GM23338 (cell line): ENCODE measurements around the gene DMGDH. TPM values are rescaled to one million over a fixed set of nuclear protein-coding genes. Genes with fewer than 3 reads are reported as not detected.
A peak's percentile ranks its signal among the peaks of the same experiment; 100 is the strongest.

Experiments used
- ATAC-seq: fragments of 200-7000 bp; cut with Tn5 transposase; 3 replicates; pipeline ENCODE4 v1.9.1; 2020
- DNase-seq: peaks from one replicate; pipeline ENCODE4 v3.0.0-alpha.2; 2015; ENCODE audit warnings: low spot score
- H2AFZ ChIP-seq: fragments of 200-600 bp; sonication (generic); 2 replicates; pipeline ENCODE4 v1.8.0; 2016; ENCODE audit warnings: antibody characterized with exemption, mild to moderate bottlenecking, moderate library complexity
- H3F3A ChIP-seq: fragments of 200-600 bp; sonication (generic); replicated peaks from 2 replicates; pipeline ENCODE4 v1.8.0; 2017; ENCODE audit warnings: antibody characterized with exemption, mixed run types, low read depth
- H3K27ac ChIP-seq: fragments of 200-600 bp; sonication (generic); 2 replicates; pipeline ENCODE4 v1.6.1; 2016; ENCODE audit warnings: low read depth
- H3K27me3 ChIP-seq: fragments of 200-600 bp; sonication (generic); 2 replicates; pipeline ENCODE4 v1.8.0; 2016; ENCODE audit warnings: mild to moderate bottlenecking, mixed run types, moderate library complexity; ENCODE audit not compliant: insufficient read depth
- H3K36me3 ChIP-seq: fragments of 200-600 bp; sonication (generic); 2 replicates; pipeline ENCODE4 v1.8.0; 2016; ENCODE audit warnings: mild to moderate bottlenecking; ENCODE audit not compliant: insufficient read depth
- H3K4me1 ChIP-seq: fragments of 200-600 bp; sonication (generic); 2 replicates; pipeline ENCODE4 v1.8.0; 2016; ENCODE audit warnings: mild to moderate bottlenecking, moderate library complexity; ENCODE audit not compliant: insufficient read depth
- H3K4me2 ChIP-seq: fragments of 200-600 bp; sonication (generic); 2 replicates; pipeline ENCODE4 v1.7.1; 2017; ENCODE audit warnings: mixed run types
- H3K4me3 ChIP-seq: fragments of 200-600 bp; sonication (generic); 2 replicates; pipeline ENCODE4 v1.6.1; 2016; ENCODE audit warnings: mixed run types
- H3K79me2 ChIP-seq: fragments of 200-600 bp; sonication (generic); replicated peaks from 2 replicates; pipeline ENCODE4 v1.8.0; 2017; ENCODE audit warnings: mild to moderate bottlenecking; ENCODE audit not compliant: insufficient read depth
- H3K9me2 ChIP-seq: fragments of 200-600 bp; sonication (generic); 2 replicates; pipeline ENCODE4 v1.8.0; 2017; ENCODE audit not compliant: insufficient read depth
- H4K20me1 ChIP-seq: fragments of 200-600 bp; sonication (generic); replicated peaks from 2 replicates; pipeline ENCODE4 v1.8.0; 2017; ENCODE audit warnings: mild to moderate bottlenecking; ENCODE audit not compliant: insufficient read depth
- H3K27ac Mint-ChIP-seq: 2 replicates; pipeline ENCODE4 v1.8.0; 2020; ENCODE audit warnings: inconsistent platforms, mild to moderate bottlenecking, moderate library complexity, mixed read lengths
- H3K27me3 Mint-ChIP-seq: 3 replicates; pipeline ENCODE4 v1.8.0; 2022; ENCODE audit warnings: low read depth, mild to moderate bottlenecking, moderate library complexity, mixed read lengths, inconsistent platforms; ENCODE audit not compliant: insufficient read depth, poor library complexity
- H3K36me3 Mint-ChIP-seq: 3 replicates; pipeline ENCODE4 v1.8.0; 2021; ENCODE audit warnings: low read depth, mild to moderate bottlenecking, inconsistent platforms, moderate library complexity, mixed read lengths
- H3K4me1 Mint-ChIP-seq: 3 replicates; pipeline ENCODE4 v1.8.0; 2020; ENCODE audit warnings: mild to moderate bottlenecking, inconsistent platforms, mixed read lengths
- H3K4me3 Mint-ChIP-seq: 3 replicates; pipeline ENCODE4 v1.8.0; 2021; ENCODE audit warnings: moderate library complexity, mild to moderate bottlenecking, inconsistent platforms, mixed read lengths
- H3K9me3 Mint-ChIP-seq: 3 replicates; pipeline ENCODE4 v1.8.0; 2020; ENCODE audit warnings: moderate library complexity, mild to moderate bottlenecking, inconsistent platforms, mixed read lengths
- CTCF ChIP-seq, 2 experiments: fragments of 200-600 bp in 1 of 2; sonication (generic) in 1 of 2; conservative IDR thresholded peaks; 2 replicates each; pipeline versions ENCODE4 v1.5.1 to v1.6.1; 2016 to 2017; ENCODE audit warnings: antibody characterized with exemption in 2 of 2, low read depth in 2 of 2, mild to moderate bottlenecking in 2 of 2, moderate library complexity in 1 of 2
- EZH2phosphoT487 ChIP-seq: fragments of 200-600 bp; sonication (generic); IDR thresholded peaks from one replicate; pipeline ENCODE4 v1.8.1; 2018; ENCODE audit warnings: antibody characterized with exemption; ENCODE audit not compliant: unreplicated experiment
- REST ChIP-seq: IDR thresholded peaks from one replicate; pipeline ENCODE4 v1.6.1; 2018; ENCODE audit warnings: antibody characterized with exemption; ENCODE audit not compliant: unreplicated experiment
- ZNF331 ChIP-seq: fragments of 250-450 bp; sonication (Bioruptor Pico); IDR thresholded peaks from 2 replicates; pipeline ENCODE4 v1.5.0; 2020; ENCODE audit warnings: low read depth, mild to moderate bottlenecking, moderate library complexity
- polyA plus RNA-seq: library from polyadenylated mRNA; unstranded; fragments of >200 nt; fragmentation: Nextera tagmentation; extraction: Ambion mirVana; gene quantifications from 2 replicates; pipeline ENCODE4 v1.2.1, GENCODE V29; 2016
- total RNA-seq: library from RNA; depleted of rRNA; stranded (reverse); fragments of >200 nt; shearing (Covaris generic); gene quantifications from 2 replicates; pipeline ENCODE4 v1.2.3, GENCODE V29; 2014
- TF ChIP-seq, protein P1 (sequence below): IDR thresholded peaks from 2 replicates; pipeline ENCODE4 v1.6.1; 2016; ENCODE audit warnings: antibody characterized with exemption

The DMGDH gene
- total and polyA plus RNA-seq, 2 experiments from 2014 or later = 0.52 to 0.63 TPM

GRCh38 chr5:79030663-79031484 is 38.6 kb downstream of the DMGDH start:
- Histone ChIP-seq H3K4me3 (no peak overlapping the region), H2AFZ (no peak overlapping the region), H3K4me1 (no peaks in the 10 kb centered on the region), H3K36me3 (no peaks in the 10 kb centered on the region), H4K20me1 (no peaks in the 10 kb centered on the region), H3K4me2 (no peak overlapping the region), H3K9me2 (no peaks in the 10 kb centered on the region), H3F3A (no peaks in the 10 kb centered on the region), H3K27me3 (no peaks in the 10 kb centered on the region), H3K27ac (no peak overlapping the region), H3K79me2 (no peaks in the 10 kb centered on the region)
- Mint-ChIP-seq H3K27me3 (no peaks in the 10 kb centered on the region), H3K27ac (no peak overlapping the region), H3K4me3 (no peak overlapping the region), H3K4me1 (no peaks in the 10 kb centered on the region), H3K9me3 (no peaks in the 10 kb centered on the region), H3K36me3 (no peaks in the 10 kb centered on the region)
- ATAC-seq (no peak), DNase-seq (no peak)
- TF ChIP-seq, protein P1, sequence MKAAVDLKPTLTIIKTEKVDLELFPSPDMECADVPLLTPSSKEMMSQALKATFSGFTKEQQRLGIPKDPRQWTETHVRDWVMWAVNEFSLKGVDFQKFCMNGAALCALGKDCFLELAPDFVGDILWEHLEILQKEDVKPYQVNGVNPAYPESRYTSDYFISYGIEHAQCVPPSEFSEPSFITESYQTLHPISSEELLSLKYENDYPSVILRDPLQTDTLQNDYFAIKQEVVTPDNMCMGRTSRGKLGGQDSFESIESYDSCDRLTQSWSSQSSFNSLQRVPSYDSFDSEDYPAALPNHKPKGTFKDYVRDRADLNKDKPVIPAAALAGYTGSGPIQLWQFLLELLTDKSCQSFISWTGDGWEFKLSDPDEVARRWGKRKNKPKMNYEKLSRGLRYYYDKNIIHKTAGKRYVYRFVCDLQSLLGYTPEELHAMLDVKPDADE = no peak
- TF ChIP-seq REST (no peak), EZH2phosphoT487 (no peak)

GRCh38 chr5:79025054-79025472 is 44.4 kb downstream of the DMGDH start:
- DNase-seq (peak; percentile 79), ATAC-seq (peak; percentile 64)
- TF ChIP-seq ZNF331 = no peak
- peak; percentile 94 to 100 for TF ChIP-seq CTCF (conservative IDR thresholded peaks at IDR 0.05; ENCODE audit: low read depth in 2 of 2)
- Histone ChIP-seq H3F3A (no peaks in the 10 kb centered on the region), H3K79me2 (no peaks in the 10 kb centered on the region), H3K9me2 (no peaks in the 10 kb centered on the region), H3K27ac (no peak overlapping the region), H3K4me1 (peaks cover 14% of the 10 kb centered on the region), H2AFZ (peak overlapping the region; percentile 80), H3K27me3 (no peaks in the 10 kb centered on the region), H3K36me3 (no peaks in the 10 kb centered on the region), H3K4me3 (peak overlapping the region; percentile 40), H4K20me1 (no peaks in the 10 kb centered on the region), H3K4me2 (peak overlapping the region; percentile 73)
- H3K4me3 Mint-ChIP-seq = peak overlapping the region; percentile 67
- H3K4me1 Mint-ChIP-seq = peaks cover 21% of the 10 kb centered on the region
- no peak overlapping the region for H3K27ac Mint-ChIP-seq
- peaks cover 3% of the 10 kb centered on the region for H3K27me3 Mint-ChIP-seq
- no peaks in the 10 kb centered on the region for H3K36me3 Mint-ChIP-seq
- H3K9me3 Mint-ChIP-seq = no peaks in the 10 kb centered on the region
